Central memory CD8-positive, alpha-beta T cell (primary cell): ENCODE results near the gene PYGL.

ENCODE experiments used
- ATAC-seq: fragments of 150-1000 bp; cut with Tn5 transposase; replicated peaks from 2 replicates; pipeline ENCODE4 v1.10.0; 2022; ENCODE audit warnings: mild to moderate bottlenecking, moderate FRiP score, moderate number of reproducible peaks; ENCODE audit not compliant: poor library complexity, severe bottlenecking; ENCODE audit errors: extremely low read depth
- DNase-seq, 2 donors: peaks; one replicate each; pipeline ENCODE4 v3.0.0; 2021; ENCODE audit warnings: low spot score in 2 of 2
- H3K27ac Mint-ChIP-seq: one replicate; pipeline ENCODE4 v1.8.0; 2022; ENCODE audit warnings: low read depth, mild to moderate bottlenecking, moderate library complexity, mixed read lengths
- H3K27me3 Mint-ChIP-seq: one replicate; pipeline ENCODE4 v1.8.0; 2022; ENCODE audit warnings: mixed read lengths
- H3K36me3 Mint-ChIP-seq: one replicate; pipeline ENCODE4 v1.8.0; 2022; ENCODE audit warnings: mild to moderate bottlenecking, moderate library complexity, mixed read lengths; ENCODE audit not compliant: insufficient read depth
- H3K4me1 Mint-ChIP-seq: one replicate; pipeline ENCODE4 v1.8.0; 2022; ENCODE audit warnings: mixed read lengths
- H3K4me3 Mint-ChIP-seq: one replicate; pipeline ENCODE4 v1.8.0; 2022; ENCODE audit warnings: mild to moderate bottlenecking, moderate library complexity, mixed read lengths
- H3K9me3 Mint-ChIP-seq: one replicate; pipeline ENCODE4 v1.8.0; 2022; ENCODE audit warnings: mixed read lengths

PYGL gene

GRCh38 chr14:50943943-50944646, at the start of gene PYGL:
PYGL (minus strand) TSS chr14:50944483; CDS start chr14:50944403, 80 bp downstream.
- H3K27ac Mint-ChIP-seq, result no peak within 1 kb of the TSS
- peaks cover 8% of the 10 kb centered on the region for H3K4me1 Mint-ChIP-seq
- no peaks in the 10 kb centered on the region for H3K36me3 Mint-ChIP-seq
- H3K27me3 Mint-ChIP-seq, result peaks cover 41% of the 10 kb centered on the region
- ATAC-seq, result peak; percentile 56
- peak within 1 kb of the TSS; percentile 84 for H3K4me3 Mint-ChIP-seq
- no peak for DNase-seq
- no peaks in the 10 kb centered on the region for H3K9me3 Mint-ChIP-seq

GRCh38 chr14:50985859-50986331, 41.6 kb upstream of the PYGL start:
- Mint-ChIP-seq H3K4me3 (no peak overlapping the region), H3K4me1 (no peaks in the 10 kb centered on the region), H3K27me3 (peaks cover 52% of the 10 kb centered on the region), H3K9me3 (no peaks in the 10 kb centered on the region), H3K27ac (no peak overlapping the region), H3K36me3 (peaks cover 1% of the 10 kb centered on the region)
- ATAC-seq (no peak), DNase-seq (no peak)

- Mint-ChIP-seq H3K27ac (no peak overlapping the region), H3K9me3 (no peaks in the 10 kb centered on the region), H3K36me3 (peaks cover 1% of the 10 kb centered on the region), H3K27me3 (peaks cover 58% of the 10 kb centered on the region), H3K4me3 (no peak overlapping the region), H3K4me1 (no peaks in the 10 kb centered on the region)
- no peak for DNase-seq
- ATAC-seq, result no peak
Measured at GRCh38 chr14:50985124-50985858, 41.0 kb upstream of the PYGL start.

- DNase-seq, result no peak
- no peak for ATAC-seq
- peaks cover 1% of the 10 kb centered on the region for H3K36me3 Mint-ChIP-seq
- no peak overlapping the region for H3K4me3 Mint-ChIP-seq
- no peak overlapping the region for H3K27ac Mint-ChIP-seq
- H3K9me3 Mint-ChIP-seq, result no peaks in the 10 kb centered on the region
- H3K4me1 Mint-ChIP-seq, result no peaks in the 10 kb centered on the region
- H3K27me3 Mint-ChIP-seq, result peaks cover 63% of the 10 kb centered on the region
Measured at GRCh38 chr14:50984036-50984710, 39.9 kb upstream of the PYGL start.

GRCh38 chr14:50979941-50980850, 35.9 kb upstream of the PYGL start:
- no peaks in the 10 kb centered on the region for H3K36me3 Mint-ChIP-seq
- H3K27ac Mint-ChIP-seq, result no peak overlapping the region

GRCh38 chr14:50978888-50979287, 34.6 kb upstream of the PYGL start:
- Mint-ChIP-seq H3K9me3 (no peaks in the 10 kb centered on the region), H3K36me3 (no peaks in the 10 kb centered on the region), H3K4me1 (no peaks in the 10 kb centered on the region), H3K27ac (no peak overlapping the region), H3K27me3 (peaks cover 46% of the 10 kb centered on the region), H3K4me3 (no peak overlapping the region)
- ATAC-seq (no peak), DNase-seq (no peak)

More at GRCh38 chr14:50979941-50980850, 35.9 kb upstream of the PYGL start:
- no peaks in the 10 kb centered on the region for H3K9me3 Mint-ChIP-seq
- DNase-seq (no peak), ATAC-seq (no peak)
- H3K4me1 Mint-ChIP-seq, result no peaks in the 10 kb centered on the region
- H3K4me3 Mint-ChIP-seq, result no peak overlapping the region
- peaks cover 46% of the 10 kb centered on the region for H3K27me3 Mint-ChIP-seq

- Mint-ChIP-seq H3K27me3 (peaks cover 46% of the 10 kb centered on the region), H3K9me3 (no peaks in the 10 kb centered on the region), H3K4me3 (no peak overlapping the region), H3K36me3 (no peaks in the 10 kb centered on the region), H3K4me1 (no peaks in the 10 kb centered on the region), H3K27ac (no peak overlapping the region)
- no peak for DNase-seq
- no peak for ATAC-seq
Measured at GRCh38 chr14:50978529-50978871, 34.2 kb upstream of the PYGL start.

- no peak for DNase-seq
- no peak overlapping the region for H3K27ac Mint-ChIP-seq
- no peak overlapping the region for H3K4me3 Mint-ChIP-seq
Measured at GRCh38 chr14:50977863-50978528, 33.7 kb upstream of the PYGL start.

GRCh38 chr14:50974118-50974517, 29.8 kb upstream of the PYGL start:
- Mint-ChIP-seq H3K36me3 (no peaks in the 10 kb centered on the region), H3K27ac (no peak overlapping the region), H3K9me3 (no peaks in the 10 kb centered on the region), H3K4me1 (no peaks in the 10 kb centered on the region), H3K4me3 (no peak overlapping the region), H3K27me3 (peaks cover 37% of the 10 kb centered on the region)
- no peak for DNase-seq
- no peak for ATAC-seq

More at GRCh38 chr14:50977863-50978528, 33.7 kb upstream of the PYGL start:
- H3K4me1 Mint-ChIP-seq, result no peaks in the 10 kb centered on the region
- no peaks in the 10 kb centered on the region for H3K9me3 Mint-ChIP-seq
- peaks cover 46% of the 10 kb centered on the region for H3K27me3 Mint-ChIP-seq
- no peak for ATAC-seq
- H3K36me3 Mint-ChIP-seq, result no peaks in the 10 kb centered on the region

GRCh38 chr14:50972734-50973133, 28.5 kb upstream of the PYGL start:
- Mint-ChIP-seq H3K4me1 (no peaks in the 10 kb centered on the region), H3K4me3 (no peak overlapping the region), H3K9me3 (no peaks in the 10 kb centered on the region), H3K27me3 (peaks cover 29% of the 10 kb centered on the region), H3K27ac (no peak overlapping the region), H3K36me3 (no peaks in the 10 kb centered on the region)
- no peak for DNase-seq
- ATAC-seq, result no peak

GRCh38 chr14:50970886-50971781, 26.9 kb upstream of the PYGL start:
- Mint-ChIP-seq H3K36me3 (no peaks in the 10 kb centered on the region), H3K4me3 (no peak overlapping the region), H3K27me3 (peaks cover 30% of the 10 kb centered on the region), H3K4me1 (no peaks in the 10 kb centered on the region), H3K27ac (no peak overlapping the region), H3K9me3 (no peaks in the 10 kb centered on the region)
- ATAC-seq (no peak), DNase-seq (no peak)
